DOHH2 (cell line): ENCODE data around the gene ARHGEF4.

Source experiments
- EZH2phosphoT487 ChIP-seq: fragments of 200-600 bp; sonication (generic); IDR thresholded peaks from 2 replicates; pipeline ENCODE4 v1.6.1; 2017; ENCODE audit warnings: borderline replicate concordance, mild to moderate bottlenecking, antibody characterized with exemption, low read length, moderate library complexity, mixed read lengths
- TF ChIP-seq, protein P1 (sequence below): fragments of 200-600 bp; sonication (generic); IDR thresholded peaks from one replicate; pipeline ENCODE4 v1.5.1; 2014; ENCODE audit warnings: antibody characterized with exemption, mild to moderate bottlenecking, low read depth, low read length; ENCODE audit not compliant: poor library complexity, severe bottlenecking

DNA sequence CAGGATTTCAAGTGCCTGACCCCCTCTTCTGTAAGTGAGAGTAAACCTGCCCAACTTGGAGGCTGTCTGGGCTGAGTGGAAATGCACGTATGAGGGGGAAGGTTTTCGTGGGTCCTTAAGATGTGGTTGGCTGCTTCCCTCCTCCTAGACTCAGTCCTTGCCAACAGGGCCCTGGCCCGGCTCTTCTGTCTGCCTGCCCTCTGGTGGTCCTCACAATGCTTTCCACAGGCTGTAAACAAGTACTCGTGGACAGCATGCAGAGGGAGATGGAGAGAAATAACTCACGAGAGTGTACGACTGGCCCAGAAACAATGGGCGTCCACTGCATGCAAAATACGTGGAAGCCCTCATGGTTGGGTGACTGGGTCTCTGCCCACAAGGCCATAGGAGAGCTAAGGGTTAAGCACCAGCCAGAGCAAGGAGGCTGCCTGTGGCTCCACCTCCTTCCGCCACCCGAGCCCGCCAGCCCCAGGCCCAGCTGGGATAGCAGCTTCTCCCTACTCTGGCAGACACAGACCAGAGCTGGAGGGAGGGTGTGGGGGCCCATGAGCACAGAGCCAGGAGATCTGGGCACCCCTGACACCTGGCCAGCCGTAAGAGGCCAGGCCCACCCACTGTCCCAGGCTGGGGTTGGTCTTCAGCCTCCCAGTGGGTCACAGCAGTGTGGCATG is 17.0 kb upstream of the ARHGEF4 start:
- TF ChIP-seq, protein P1, sequence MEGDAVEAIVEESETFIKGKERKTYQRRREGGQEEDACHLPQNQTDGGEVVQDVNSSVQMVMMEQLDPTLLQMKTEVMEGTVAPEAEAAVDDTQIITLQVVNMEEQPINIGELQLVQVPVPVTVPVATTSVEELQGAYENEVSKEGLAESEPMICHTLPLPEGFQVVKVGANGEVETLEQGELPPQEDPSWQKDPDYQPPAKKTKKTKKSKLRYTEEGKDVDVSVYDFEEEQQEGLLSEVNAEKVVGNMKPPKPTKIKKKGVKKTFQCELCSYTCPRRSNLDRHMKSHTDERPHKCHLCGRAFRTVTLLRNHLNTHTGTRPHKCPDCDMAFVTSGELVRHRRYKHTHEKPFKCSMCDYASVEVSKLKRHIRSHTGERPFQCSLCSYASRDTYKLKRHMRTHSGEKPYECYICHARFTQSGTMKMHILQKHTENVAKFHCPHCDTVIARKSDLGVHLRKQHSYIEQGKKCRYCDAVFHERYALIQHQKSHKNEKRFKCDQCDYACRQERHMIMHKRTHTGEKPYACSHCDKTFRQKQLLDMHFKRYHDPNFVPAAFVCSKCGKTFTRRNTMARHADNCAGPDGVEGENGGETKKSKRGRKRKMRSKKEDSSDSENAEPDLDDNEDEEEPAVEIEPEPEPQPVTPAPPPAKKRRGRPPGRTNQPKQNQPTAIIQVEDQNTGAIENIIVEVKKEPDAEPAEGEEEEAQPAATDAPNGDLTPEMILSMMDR, result no peak
- TF ChIP-seq EZH2phosphoT487, result no peak
